Breast epithelium (tissue), 4 donors: ENCODE measurements around the gene MMAB. TPM values are rescaled to one million over a fixed set of nuclear protein-coding genes. Genes with fewer than 3 reads are reported as not detected.

Experiments
- DNase-seq, 2 donors: peaks; one replicate each; pipeline ENCODE4 v3.0.0-alpha.2; 2019; ENCODE audit warnings: low spot score in 2 of 2
- H3K27ac ChIP-seq, 2 donors: fragments of 200-600 bp; sonication (generic) in 1 of 2; one replicate each; pipeline ENCODE4 v1.5.1; 2016 to 2019; ENCODE audit warnings: mild to moderate bottlenecking in 1 of 2
- H3K27me3 ChIP-seq, 2 donors: fragments of 200-600 bp; sonication (generic) in 1 of 2; one replicate each; pipeline versions ENCODE4 v1.5.1 to v1.6.0; 2017 to 2019; ENCODE audit warnings: control low read depth in 1 of 2, mild to moderate bottlenecking in 1 of 2
- H3K36me3 ChIP-seq: fragments of 200-600 bp; one replicate; pipeline ENCODE4 v1.5.1; 2019
- H3K4me1 ChIP-seq, 2 donors: fragments of 200-600 bp; sonication (generic); one replicate each; pipeline ENCODE4 v1.5.1; 2016 to 2019; ENCODE audit warnings: control low read depth in 1 of 2
- H3K4me3 ChIP-seq, 3 donors: fragments of 200-600 bp; sonication (generic); 1 replicate in 2 of 3; 2 replicates in 1 of 3; pipeline ENCODE4 v1.5.1; 2016 to 2019; ENCODE audit warnings: mild to moderate bottlenecking in 3 of 3, moderate library complexity in 2 of 3
- H3K9me3 ChIP-seq, 2 donors: fragments of 200-600 bp; sonication (generic) in 1 of 2; one replicate each; pipeline ENCODE4 v1.5.1; 2016 to 2019; ENCODE audit warnings: control low read depth in 1 of 2
- POLR2A ChIP-seq: fragments of 450-650 bp; IDR thresholded peaks from one replicate; pipeline ENCODE4 v1.6.1; 2016; ENCODE audit warnings: antibody characterized with exemption, mild to moderate bottlenecking, moderate library complexity
- POLR2AphosphoS5 ChIP-seq, 3 donors: sonication (generic); formaldehyde crosslinking; IDR thresholded peaks; one replicate each; pipeline ENCODE4 v1.6.1; 2017; ENCODE audit warnings: antibody characterized with exemption in 3 of 3
- intact Hi-C: fragments of 100-400 bp; cut with DNase I; formaldehyde crosslinking; loops from one replicate; pipeline ENCODE4 v1.15.1; 2023; ENCODE audit warnings: low total_unique reads
- total RNA-seq, 3 donors: library from RNA; depleted of rRNA; stranded (reverse); fragments of >200 nt; gene quantifications; one replicate each; pipeline ENCODE4 v1.1.0, GENCODE V29; 2016
- TF ChIP-seq, protein P1 (sequence below), 3 donors: fragments of 450-650 bp; IDR thresholded peaks; one replicate each; pipeline ENCODE4 v1.5.1; 2016 to 2017; ENCODE audit warnings: antibody characterized with exemption in 3 of 3, mild to moderate bottlenecking in 3 of 3, moderate library complexity in 3 of 3

MMAB gene
- total RNA-seq, 3 donors from 2014 or later: 23.9 to 29.1 (median 28.6) TPM

DNA sequence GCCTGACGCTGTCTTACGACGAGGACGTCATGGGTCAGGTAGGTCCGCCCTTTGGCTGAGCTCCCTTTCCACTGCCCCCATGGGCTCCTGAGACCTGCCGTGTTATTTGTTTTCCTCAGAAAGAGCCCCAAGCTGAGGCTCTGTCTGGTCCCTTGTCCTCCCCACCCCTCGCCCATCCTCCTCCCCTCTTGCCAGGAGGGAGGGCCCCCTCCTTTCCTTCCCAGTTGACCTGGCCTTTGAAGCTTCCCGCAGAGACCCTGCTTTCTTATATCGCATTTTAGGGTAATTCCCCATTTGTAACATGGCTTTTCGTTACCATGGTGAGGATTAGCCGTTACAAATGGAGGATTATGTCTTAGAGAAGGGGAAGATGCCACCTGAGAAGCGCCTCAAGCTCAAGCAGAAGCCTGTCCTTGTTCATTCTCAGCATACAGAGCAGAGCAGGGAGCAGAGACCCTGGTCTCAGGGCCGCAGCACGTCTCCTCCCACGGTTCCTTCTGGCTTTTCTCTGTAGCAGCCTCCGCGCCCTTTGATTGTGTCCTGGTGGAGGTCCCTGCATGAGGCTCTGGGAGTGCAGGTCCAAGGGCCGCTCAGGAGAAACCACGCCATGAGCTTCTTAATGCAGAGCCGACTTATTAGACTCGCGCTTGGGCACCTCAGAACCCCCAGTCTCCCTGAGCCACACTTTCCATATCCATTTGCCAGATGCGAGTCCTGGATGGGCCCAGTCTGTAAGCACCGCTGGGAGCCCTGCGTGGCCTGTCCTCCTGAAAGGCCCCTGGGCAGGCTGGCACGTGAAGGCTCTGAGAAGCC is 48.6 kb downstream of the MMAB start:
- TF ChIP-seq, protein P1, sequence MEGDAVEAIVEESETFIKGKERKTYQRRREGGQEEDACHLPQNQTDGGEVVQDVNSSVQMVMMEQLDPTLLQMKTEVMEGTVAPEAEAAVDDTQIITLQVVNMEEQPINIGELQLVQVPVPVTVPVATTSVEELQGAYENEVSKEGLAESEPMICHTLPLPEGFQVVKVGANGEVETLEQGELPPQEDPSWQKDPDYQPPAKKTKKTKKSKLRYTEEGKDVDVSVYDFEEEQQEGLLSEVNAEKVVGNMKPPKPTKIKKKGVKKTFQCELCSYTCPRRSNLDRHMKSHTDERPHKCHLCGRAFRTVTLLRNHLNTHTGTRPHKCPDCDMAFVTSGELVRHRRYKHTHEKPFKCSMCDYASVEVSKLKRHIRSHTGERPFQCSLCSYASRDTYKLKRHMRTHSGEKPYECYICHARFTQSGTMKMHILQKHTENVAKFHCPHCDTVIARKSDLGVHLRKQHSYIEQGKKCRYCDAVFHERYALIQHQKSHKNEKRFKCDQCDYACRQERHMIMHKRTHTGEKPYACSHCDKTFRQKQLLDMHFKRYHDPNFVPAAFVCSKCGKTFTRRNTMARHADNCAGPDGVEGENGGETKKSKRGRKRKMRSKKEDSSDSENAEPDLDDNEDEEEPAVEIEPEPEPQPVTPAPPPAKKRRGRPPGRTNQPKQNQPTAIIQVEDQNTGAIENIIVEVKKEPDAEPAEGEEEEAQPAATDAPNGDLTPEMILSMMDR (IDR thresholded peaks at IDR 0.05): no peak
- TF ChIP-seq POLR2A (no peak), POLR2AphosphoS5 (IDR thresholded peaks at IDR 0.05) (no peak)
- H3K9me3 ChIP-seq: no peaks in the 10 kb centered on the region
- no peak overlapping the region for H3K27ac ChIP-seq
- intact Hi-C loops: no loop called here
- H3K36me3 ChIP-seq: peaks cover 4% of the 10 kb centered on the region
- no peak for DNase-seq
- H3K4me1 ChIP-seq: no peaks in the 10 kb centered on the region
- no peaks in the 10 kb centered on the region for H3K27me3 ChIP-seq
- H3K4me3 ChIP-seq: no peak overlapping the region

DNA sequence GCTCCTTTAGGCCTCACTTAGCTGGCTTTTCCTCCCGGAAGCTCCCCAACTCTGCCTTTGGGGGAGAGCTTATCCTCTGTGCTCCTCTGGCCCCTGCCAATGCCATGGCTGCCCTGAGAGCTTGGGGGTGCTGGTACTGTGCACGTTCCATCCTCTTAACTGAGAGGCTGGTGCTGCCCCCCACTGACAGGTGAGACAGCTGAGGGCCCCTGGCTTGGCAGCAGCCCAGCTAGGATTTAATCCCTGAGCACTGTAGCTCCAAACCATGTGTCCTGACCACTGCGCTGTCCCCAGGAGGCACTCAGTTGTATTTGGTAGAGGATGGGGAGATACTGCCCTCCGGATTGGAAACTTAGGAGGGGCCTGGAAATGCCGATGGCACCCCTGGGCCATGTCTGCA is 49.8 kb downstream of the MMAB start:
- H3K27ac ChIP-seq: no peak overlapping the region
- intact Hi-C loops: no loop called here
- no peaks in the 10 kb centered on the region for H3K27me3 ChIP-seq
- H3K36me3 ChIP-seq: peaks cover 4% of the 10 kb centered on the region
- H3K4me1 ChIP-seq: no peaks in the 10 kb centered on the region
- no peak overlapping the region for H3K4me3 ChIP-seq
- TF ChIP-seq POLR2AphosphoS5 (IDR thresholded peaks at IDR 0.05) (no peak), POLR2A (no peak)
- TF ChIP-seq, protein P1 (IDR thresholded peaks at IDR 0.05): no peak
- no peak for DNase-seq
- H3K9me3 ChIP-seq: no peaks in the 10 kb centered on the region

GRCh38 chr12:109523071-109523470 is 50.2 kb downstream of the MMAB start:
- no peak overlapping the region for H3K27ac ChIP-seq
- intact Hi-C loops: no loop called here
- H3K4me1 ChIP-seq: no peaks in the 10 kb centered on the region
- no peaks in the 10 kb centered on the region for H3K9me3 ChIP-seq
- no peak for DNase-seq
- TF ChIP-seq, protein P1 (IDR thresholded peaks at IDR 0.05): no peak
- no peak for TF ChIP-seq POLR2AphosphoS5 (IDR thresholded peaks at IDR 0.05)
- no peak for TF ChIP-seq POLR2A
- H3K36me3 ChIP-seq: peaks cover 4% of the 10 kb centered on the region
- H3K27me3 ChIP-seq: no peaks in the 10 kb centered on the region
- H3K4me3 ChIP-seq: no peak overlapping the region

DNA sequence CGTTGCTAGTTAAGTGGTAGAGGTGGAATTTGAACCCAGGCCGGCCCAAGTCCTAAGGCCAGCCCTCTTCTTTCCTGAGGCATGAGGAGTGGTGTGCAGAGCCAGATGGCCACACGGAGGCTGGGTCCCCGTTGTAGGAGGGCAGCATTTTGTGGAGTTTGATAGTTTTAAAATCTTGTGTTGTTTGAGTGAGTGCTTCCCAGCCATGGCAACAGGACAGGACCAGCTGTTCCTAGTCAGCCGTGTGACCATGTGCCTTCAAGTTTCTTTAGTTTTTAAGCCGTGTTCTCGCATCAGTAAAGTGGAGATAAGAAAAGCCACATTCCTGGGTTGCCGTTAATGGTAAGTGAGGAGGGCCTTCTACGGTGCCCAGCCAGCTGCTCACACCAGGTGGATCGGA is 51.5 kb downstream of the MMAB start:
- no peak overlapping the region for H3K4me3 ChIP-seq
- H3K4me1 ChIP-seq: no peaks in the 10 kb centered on the region
- no peaks in the 10 kb centered on the region for H3K27me3 ChIP-seq
- TF ChIP-seq POLR2A (no peak), POLR2AphosphoS5 (IDR thresholded peaks at IDR 0.05) (no peak)
- TF ChIP-seq, protein P1 (IDR thresholded peaks at IDR 0.05): no peak
- H3K9me3 ChIP-seq: no peaks in the 10 kb centered on the region
- H3K36me3 ChIP-seq: peaks cover 5% of the 10 kb centered on the region
- peak in 1 of 2 donors; percentile 27 for DNase-seq
- intact Hi-C loops: no loop called here
- no peak overlapping the region for H3K27ac ChIP-seq

- intact Hi-C loops: no loop called here
- Histone ChIP-seq H3K36me3 (peaks cover 9% of the 10 kb centered on the region), H3K9me3 (no peaks in the 10 kb centered on the region), H3K4me1 (no peaks in the 10 kb centered on the region), H3K27ac (peak overlapping the region in 1 of 2 donors; percentile 68), H3K27me3 (no peaks in the 10 kb centered on the region), H3K4me3 (no peak overlapping the region)
- no peak for TF ChIP-seq POLR2AphosphoS5 (IDR thresholded peaks at IDR 0.05)
- TF ChIP-seq, protein P1 (IDR thresholded peaks at IDR 0.05): no peak
- TF ChIP-seq POLR2A: no peak
- peak in 1 of 2 donors; percentile 12 for DNase-seq
These were observed 53.5 kb downstream of the MMAB start for GRCh38 chr12:109519787-109520186.
